GM19372 (cell line): Measurements from ENCODE around the gene RBSN.
"Not testable (repeated sequence)": the region's sequence is repeated elsewhere in the genome, so short reads cannot be mapped to it uniquely, and the experiment has no call there.

Source experiments
- ATAC-seq: cut with Tn5 transposase; IDR thresholded peaks from one replicate; pipeline ENCODE4 v1.9.1; 2021; ENCODE audit warnings: mild to moderate bottlenecking, low read depth, moderate library complexity; ENCODE audit not compliant: unreplicated experiment

The RBSN gene

GRCh38 chr3:15098503-15099363 lies at the start of gene RBSN:
Gene RBSN, minus strand, starts transcription at chr3:15099148. Its CDS starts 3,028 bp downstream, at chr3:15096120.
- peak; percentile 83 for ATAC-seq

- ATAC-seq = no peak
Measured at GRCh38 chr3:15148614-15149013, 49.7 kb upstream of the RBSN start.

GRCh38 chr3:15136885-15137284 lies 37.9 kb upstream of the RBSN start:
- ATAC-seq = not testable (repeated sequence)

GRCh38 chr3:15134968-15135367 lies 36.0 kb upstream of the RBSN start:
- ATAC-seq = not testable (repeated sequence)

GRCh38 chr3:15128403-15128802 lies 29.5 kb upstream of the RBSN start:
- ATAC-seq = not testable (repeated sequence)

- ATAC-seq = not testable (repeated sequence)
Measured at GRCh38 chr3:15126975-15127374, 28.0 kb upstream of the RBSN start.

- no peak for ATAC-seq
Measured at GRCh38 chr3:15122398-15122797, 23.4 kb upstream of the RBSN start.

GRCh38 chr3:15121936-15122335 lies 23.0 kb upstream of the RBSN start:
- no peak for ATAC-seq

- no peak for ATAC-seq
Measured at GRCh38 chr3:15120986-15121385, 22.0 kb upstream of the RBSN start.

- ATAC-seq = no peak
Measured at GRCh38 chr3:15117011-15117410, 18.1 kb upstream of the RBSN start.

- no peak for ATAC-seq
Measured at GRCh38 chr3:15116032-15116669, 17.2 kb upstream of the RBSN start.

- ATAC-seq = no peak
Measured at GRCh38 chr3:15114466-15115358, 15.8 kb upstream of the RBSN start.

- no peak for ATAC-seq
Measured at GRCh38 chr3:15113884-15114283, 14.9 kb upstream of the RBSN start.

- ATAC-seq = no peak
Measured at GRCh38 chr3:15113471-15113870, 14.5 kb upstream of the RBSN start.

GRCh38 chr3:15112011-15112410 lies 13.1 kb upstream of the RBSN start:
- no peak for ATAC-seq

GRCh38 chr3:15110206-15110605 lies 11.3 kb upstream of the RBSN start:
- no peak for ATAC-seq

GRCh38 chr3:15108869-15109268 lies 9.9 kb upstream of the RBSN start:
- ATAC-seq = no peak

GRCh38 chr3:15108082-15108545 lies 9.2 kb upstream of the RBSN start:
- peak; percentile 76 for ATAC-seq

- no peak for ATAC-seq
Measured at GRCh38 chr3:15107075-15107947, 8.4 kb upstream of the RBSN start.

- ATAC-seq = no peak
Measured at GRCh38 chr3:15102836-15103235, 3.9 kb upstream of the RBSN start.
